Measurements from ENCODE around the gene GATA1. TPM values are rescaled to one million over a fixed set of nuclear protein-coding genes. Genes with fewer than 3 reads are reported as not detected.
"Not testable (repeated sequence)": the region's sequence is repeated elsewhere in the genome, so short reads cannot be mapped to it uniquely, and the experiment has no call there.

Gene GATA1
- total and polyA plus RNA-seq, 2 experiments from 2014 or later = not detected

GRCh38 chrX:48816014-48816810 lies 29.8 kb downstream of the GATA1 start:
- TF ChIP-seq CTCF (IDR thresholded peaks at IDR 0.05; ENCODE audit: poor library complexity) (no peak), EZH2phosphoT487 (IDR thresholded peaks at IDR 0.05; ENCODE audit: low read depth, severe bottlenecking, unreplicated experiment) (no peak), EZH2 (IDR thresholded peaks at IDR 0.05; ENCODE audit: borderline replicate concordance) (no peak)
- Histone ChIP-seq H3K4me1 (ENCODE audit: insufficient read depth) (no peaks in the 10 kb centered on the region), H3K27me3 (no peaks in the 10 kb centered on the region), H3K9me3 (ENCODE audit: low read depth) (no peaks in the 10 kb centered on the region), H4K20me1 (ENCODE audit: insufficient read depth, poor library complexity, severe bottlenecking) (no peaks in the 10 kb centered on the region), H3K4me3 (no peak overlapping the region), H3K27ac (no peak overlapping the region), H3K79me2 (no peaks in the 10 kb centered on the region), H3K36me3 (replicated peaks; ENCODE audit: insufficient read depth, low read depth) (no peaks in the 10 kb centered on the region), H3K4me2 (no peak overlapping the region), H2AFZ (no peak overlapping the region), H3K9me2 (replicated peaks; ENCODE audit: insufficient read depth) (no peaks in the 10 kb centered on the region)
- whole genome bisulfite sequencing (ENCODE audit: low lambda C conversion rate, missing lambda C conversion rate) = 93% methylated on average over 17 of the region's 18 CpGs
- no peak for DNase-seq (ENCODE audit: low spot score)

GRCh38 chrX:48818098-48818497 lies 31.7 kb downstream of the GATA1 start:
- Histone ChIP-seq H3K9me3 (ENCODE audit: low read depth) (no peaks in the 10 kb centered on the region), H3K4me3 (no peak overlapping the region), H2AFZ (no peak overlapping the region), H3K36me3 (replicated peaks; ENCODE audit: insufficient read depth, low read depth) (no peaks in the 10 kb centered on the region), H3K27ac (no peak overlapping the region), H3K4me1 (ENCODE audit: insufficient read depth) (no peaks in the 10 kb centered on the region), H4K20me1 (ENCODE audit: insufficient read depth, poor library complexity, severe bottlenecking) (no peaks in the 10 kb centered on the region), H3K9me2 (replicated peaks; ENCODE audit: insufficient read depth) (no peaks in the 10 kb centered on the region), H3K79me2 (no peaks in the 10 kb centered on the region), H3K4me2 (no peak overlapping the region), H3K27me3 (no peaks in the 10 kb centered on the region)
- TF ChIP-seq EZH2 (IDR thresholded peaks at IDR 0.05; ENCODE audit: borderline replicate concordance) = no peak
- no peak for TF ChIP-seq CTCF (IDR thresholded peaks at IDR 0.05; ENCODE audit: poor library complexity)
- TF ChIP-seq EZH2phosphoT487 (IDR thresholded peaks at IDR 0.05; ENCODE audit: low read depth, severe bottlenecking, unreplicated experiment) = no peak
- WGBS (ENCODE audit: low lambda C conversion rate, missing lambda C conversion rate) = 88% methylated on average over 16 of the region's 16 CpGs
- DNase-seq (ENCODE audit: low spot score) = no peak

- no peaks in the 10 kb centered on the region for H3K9me3 ChIP-seq (ENCODE audit: low read depth)
- no peaks in the 10 kb centered on the region for H3K27me3 ChIP-seq
- H3K27ac ChIP-seq = no peak overlapping the region
- H3K36me3 ChIP-seq (replicated peaks; ENCODE audit: insufficient read depth, low read depth) = no peaks in the 10 kb centered on the region
- no peak overlapping the region for H2AFZ ChIP-seq
- H3K9me2 ChIP-seq (replicated peaks; ENCODE audit: insufficient read depth) = no peaks in the 10 kb centered on the region
- no peak overlapping the region for H3K4me3 ChIP-seq
- no peak for DNase-seq (ENCODE audit: low spot score)
- H3K4me2 ChIP-seq = no peak overlapping the region
- 90% methylated on average over 4 of the region's 4 CpGs for WGBS (ENCODE audit: low lambda C conversion rate, missing lambda C conversion rate)
- H3K4me1 ChIP-seq (ENCODE audit: insufficient read depth) = no peaks in the 10 kb centered on the region
- H3K79me2 ChIP-seq = no peaks in the 10 kb centered on the region
- TF ChIP-seq EZH2phosphoT487 (IDR thresholded peaks at IDR 0.05; ENCODE audit: low read depth, severe bottlenecking, unreplicated experiment) (no peak), EZH2 (IDR thresholded peaks at IDR 0.05; ENCODE audit: borderline replicate concordance) (no peak), CTCF (IDR thresholded peaks at IDR 0.05; ENCODE audit: poor library complexity) (no peak)
- no peaks in the 10 kb centered on the region for H4K20me1 ChIP-seq (ENCODE audit: insufficient read depth, poor library complexity, severe bottlenecking)
Observed at GRCh38 chrX:48818866-48819265, 32.5 kb downstream of the GATA1 start.

- not testable (repeated sequence) for H3K4me3 ChIP-seq; H3K4me2 ChIP-seq; H3K9me2 ChIP-seq (replicated peaks; ENCODE audit: insufficient read depth); DNase-seq (ENCODE audit: low spot score); H2AFZ ChIP-seq; H4K20me1 ChIP-seq (ENCODE audit: insufficient read depth, poor library complexity, severe bottlenecking); H3K36me3 ChIP-seq (replicated peaks; ENCODE audit: insufficient read depth, low read depth); H3K79me2 ChIP-seq; H3K27me3 ChIP-seq; H3K9me3 ChIP-seq (ENCODE audit: low read depth); H3K27ac ChIP-seq; H3K4me1 ChIP-seq (ENCODE audit: insufficient read depth)
- WGBS (ENCODE audit: low lambda C conversion rate, missing lambda C conversion rate) = 76% methylated on average over 9 of the region's 9 CpGs
Observed at GRCh38 chrX:48819394-48819793, 33.0 kb downstream of the GATA1 start.

Measured in hepatocyte (in vitro differentiated cells).